Astrocyte (in vitro differentiated cells and primary cell): ENCODE results near the gene CILP.

Experiments
- CTCF ChIP-seq: IDR thresholded peaks from 2 replicates; pipeline ENCODE4 v1.5.1; 2011; ENCODE audit warnings: low read depth, mild to moderate bottlenecking, inconsistent platforms, low read length, moderate library complexity; ENCODE audit not compliant: insufficient read depth
- EZH2 ChIP-seq: IDR thresholded peaks from 2 replicates; pipeline ENCODE4 v1.6.1; 2012; ENCODE audit warnings: mild to moderate bottlenecking, low read length, inconsistent platforms; ENCODE audit not compliant: insufficient read depth

- TF ChIP-seq CTCF, result no peak
- no peak for TF ChIP-seq EZH2
These were observed 10.4 kb upstream of the CILP start for GRCh38 chr15:65221697-65222096.
